IMR-90 (cell line): Measurements from ENCODE around the gene KDM5A. TPM values are rescaled to one million over a fixed set of nuclear protein-coding genes. Genes with fewer than 3 reads are reported as not detected.

ENCODE experiments used
- ATAC-seq: fragments of 200-7000 bp; cut with Tn5 transposase; 2 replicates; pipeline ENCODE4 v1.9.1; 2020; ENCODE audit warnings: low read depth, mild to moderate bottlenecking, moderate library complexity
- Bru-seq: library from RNA; stranded (reverse); fragments of 400-500 nt; gene quantifications from one replicate; lab custom pipeline; 2021; lab: Mats Ljungman, UMichigan
- BruChase-seq, 2 experiments: library from RNA; stranded (reverse); fragments of 400-500 nt; gene quantifications; one replicate each; lab custom pipeline; 2021; lab: Mats Ljungman, UMichigan
- BruUV-seq: library from RNA; stranded (reverse); fragments of 400-500 nt; replicated peaks from 2 replicates; lab custom pipeline; 2021; lab: Mats Ljungman, UMichigan
- CTCF ChIA-PET: fragments of 300-600 bp; formaldehyde crosslinking; extraction: SDS; loops from one replicate; lab custom pipeline; 2021; ENCODE audit warnings: antibody characterized with exemption; lab: Yijun Ruan, JAX
- POLR2A ChIA-PET: fragments of 300-600 bp; sonication (Branson Sonifier 250); formaldehyde crosslinking; loops from one replicate; lab custom pipeline; 2022; ENCODE audit warnings: antibody characterized with exemption; ENCODE audit not compliant: unreplicated experiment; lab: Charles Lee
- DNase-seq: peaks from one replicate; pipeline ENCODE4 v3.0.0; 2013
- H2AFZ ChIP-seq: replicated peaks from 2 replicates; pipeline ENCODE3; 2013; ENCODE audit warnings: low read length, mild to moderate bottlenecking; ENCODE audit not compliant: poor library complexity
- H2AK5ac ChIP-seq: 2 replicates; pipeline ENCODE4 v1.6.1; 2013; ENCODE audit warnings: low read depth, low read length, inconsistent platforms
- H2AK9ac ChIP-seq: replicated peaks from 2 replicates; pipeline ENCODE3; 2013; ENCODE audit warnings: mild to moderate bottlenecking, low read depth, low read length, moderate library complexity; ENCODE audit not compliant: poor library complexity
- H2BK120ac ChIP-seq: 2 replicates; pipeline ENCODE4 v1.6.1; 2013; ENCODE audit warnings: low read depth, low read length, inconsistent platforms
- H2BK15ac ChIP-seq: 3 replicates; pipeline ENCODE4 v1.6.1; 2013; ENCODE audit warnings: low read depth, low read length, inconsistent platforms
- H2BK20ac ChIP-seq: 2 replicates; pipeline ENCODE4 v1.6.1; 2013; ENCODE audit warnings: low read depth, mild to moderate bottlenecking, inconsistent platforms, low read length, moderate library complexity
- H2BK5ac ChIP-seq: 2 replicates; pipeline ENCODE4 v1.6.1; 2013; ENCODE audit warnings: mild to moderate bottlenecking, low read depth, low read length, inconsistent platforms; ENCODE audit not compliant: poor library complexity, severe bottlenecking
- H3K14ac ChIP-seq: replicated peaks from 2 replicates; pipeline ENCODE4 v1.6.1; 2013; ENCODE audit warnings: low read depth, low read length, inconsistent platforms
- H3K18ac ChIP-seq: 2 replicates; pipeline ENCODE4 v1.6.1; 2013; ENCODE audit warnings: low read depth, low read length, control low read depth
- H3K23ac ChIP-seq: 2 replicates; pipeline ENCODE4 v1.6.1; 2013; ENCODE audit warnings: low read depth, low read length, inconsistent platforms
- H3K27ac ChIP-seq: 2 replicates; pipeline ENCODE4 v1.5.1; 2013; ENCODE audit warnings: mild to moderate bottlenecking, control low read depth, low read length; ENCODE audit not compliant: insufficient read depth
- H3K27me3 ChIP-seq: 2 replicates; pipeline ENCODE4 v1.6.1; 2013; ENCODE audit warnings: low read length; ENCODE audit not compliant: control insufficient read depth, insufficient read depth
- H3K36me3 ChIP-seq: 2 replicates; pipeline ENCODE4 v1.6.1; 2013; ENCODE audit warnings: low read length, mixed read lengths; ENCODE audit not compliant: control insufficient read depth, insufficient read depth
- H3K4ac ChIP-seq: 2 replicates; pipeline ENCODE4 v1.6.1; 2013; ENCODE audit warnings: low read depth, low read length, inconsistent platforms
- H3K4me1 ChIP-seq: 2 replicates; pipeline ENCODE4 v1.6.1; 2013; ENCODE audit warnings: low read length, mixed read lengths; ENCODE audit not compliant: control insufficient read depth, insufficient read depth
- H3K4me2 ChIP-seq: 2 replicates; pipeline ENCODE4 v1.6.1; 2013; ENCODE audit warnings: low read depth, mild to moderate bottlenecking, control low read depth, low read length, moderate library complexity
- H3K4me3 ChIP-seq: 2 replicates; pipeline ENCODE4 v1.5.1; 2013; ENCODE audit warnings: low read depth, mild to moderate bottlenecking, control low read depth, low read length, moderate library complexity; ENCODE audit not compliant: insufficient read depth
- H3K56ac ChIP-seq: 2 replicates; pipeline ENCODE4 v1.6.1; 2013; ENCODE audit warnings: low read length, inconsistent platforms; ENCODE audit not compliant: insufficient read depth; ENCODE audit errors: extremely low read depth
- H3K79me1 ChIP-seq, 2 experiments: 2 replicates each; pipeline ENCODE4 v1.6.1; 2013; ENCODE audit warnings: low read length in 2 of 2, inconsistent platforms in 1 of 2, low read depth in 1 of 2
- H3K9ac ChIP-seq: 2 replicates; pipeline ENCODE4 v1.6.1; 2013; ENCODE audit warnings: low read depth, low read length, control low read depth
- H3K9me1 ChIP-seq: 2 replicates; pipeline ENCODE4 v1.6.1; 2013; ENCODE audit warnings: low read length, inconsistent platforms; ENCODE audit not compliant: insufficient read depth
- H3K9me3 ChIP-seq: 2 replicates; pipeline ENCODE4 v1.6.1; 2013; ENCODE audit warnings: low read length; ENCODE audit not compliant: control insufficient read depth, insufficient read depth
- H4K20me1 ChIP-seq: 2 replicates; pipeline ENCODE4 v1.6.1; 2013; ENCODE audit warnings: low read length, inconsistent platforms; ENCODE audit not compliant: insufficient read depth
- H4K5ac ChIP-seq: 2 replicates; pipeline ENCODE4 v1.6.1; 2013; ENCODE audit warnings: mild to moderate bottlenecking, low read depth, low read length, control low read depth
- H4K8ac ChIP-seq, 2 experiments: 2 replicates each; pipeline ENCODE4 v1.6.1; 2013; ENCODE audit warnings: low read depth in 2 of 2, low read length in 2 of 2, control low read depth in 1 of 2, inconsistent platforms in 1 of 2
- H4K91ac ChIP-seq: 2 replicates; pipeline ENCODE4 v1.6.1; 2013; ENCODE audit warnings: low read depth, low read length, inconsistent platforms; ENCODE audit not compliant: insufficient read depth
- BHLHE40 ChIP-seq: fragments of 150-350 bp; IDR thresholded peaks from 2 replicates; pipeline ENCODE4 v1.6.1; 2016; ENCODE audit warnings: mild to moderate bottlenecking, low read depth, low read length
- ELK1 ChIP-seq: fragments of 150-350 bp; IDR thresholded peaks from 2 replicates; pipeline ENCODE4 v1.6.1; 2016; ENCODE audit warnings: low read depth, mild to moderate bottlenecking, low read length, moderate library complexity, borderline replicate concordance
- FOS ChIP-seq: fragments of 150-350 bp; IDR thresholded peaks from 2 replicates; pipeline ENCODE4 v1.6.1; 2016; ENCODE audit warnings: low read depth, low read length
- MAFK ChIP-seq: IDR thresholded peaks from 2 replicates; pipeline ENCODE4 v1.6.1; 2012; ENCODE audit warnings: low read depth, low read length, improper control_type of control experiment
- NFE2L2 ChIP-seq: fragments of 150-350 bp; IDR thresholded peaks from 2 replicates; pipeline ENCODE4 v1.6.1; 2016; ENCODE audit warnings: low read depth, mild to moderate bottlenecking, low read length
- POLR2A ChIP-seq: IDR thresholded peaks from 2 replicates; pipeline ENCODE4 v1.6.1; 2012; ENCODE audit warnings: mild to moderate bottlenecking, low read depth, low read length
- SMC3 ChIP-seq: fragments of 150-350 bp; IDR thresholded peaks from 2 replicates; pipeline ENCODE4 v1.6.1; 2016; ENCODE audit warnings: low read depth, mild to moderate bottlenecking, antibody characterized with exemption, low read length, moderate library complexity
- WGBS, 2 experiments: methylation state at CpG; one replicate each; pipeline versions ENCODE4 v1.1.5 to v1.1.7; 2013; ENCODE audit warnings: missing lambda C conversion rate in 2 of 2; ENCODE audit not compliant: insufficient read length in 1 of 2; ENCODE audit errors: extremely low coverage in 2 of 2; 5-methylcytosine and 5-hydroxymethylcytosine counted together
- dilution Hi-C: fragments of 300-500 bp; cut with HindIII; formaldehyde crosslinking; loops from one replicate; pipeline ENCODE4 v1.14.3; 2018; ENCODE audit warnings: low sequenced_read_pairs; ENCODE audit not compliant: unreplicated experiment
- in situ Hi-C: fragments of 300-500 bp; cut with MboI; formaldehyde crosslinking; loops from 3 replicates; pipeline ENCODE4 v1.14.3; 2019; ENCODE audit warnings: low sequenced_read_pairs, inconsistent platforms, mixed read lengths
- intact Hi-C: fragments of 100-400 bp; cut with micrococcal nuclease; formaldehyde crosslinking; loops from 2 replicates; pipeline ENCODE4 v1.10.0; 2022
- long read RNA-seq: library from polyadenylated mRNA; unstranded; transcript quantifications from one replicate; pipeline ENCODE4 v2.0.0, GENCODE V29; 2021; ENCODE audit not compliant: unreplicated experiment
- polyA plus RNA-seq, 3 experiments: library from polyadenylated mRNA; depleted of rRNA; stranded (reverse); fragments of >200 nt; gene quantifications; 2 replicates each; pipeline ENCODE4 v1.2.3, GENCODE V29; 2012; ENCODE audit warnings: low replicate concordance in 1 of 3
- total RNA-seq: library from RNA; depleted of rRNA; stranded (reverse); fragments of >200 nt; gene quantifications from 2 replicates; pipeline ENCODE4 v1.2.3, GENCODE V29; 2012; rRNA removed
- TF ChIP-seq, protein P1 (sequence below): fragments of 150-350 bp; IDR thresholded peaks from 2 replicates; pipeline ENCODE4 v1.6.1; 2017; ENCODE audit warnings: mild to moderate bottlenecking, antibody characterized with exemption, low read length, low read depth
- TF ChIP-seq, protein P2 (sequence below): conservative IDR thresholded peaks from 2 replicates; pipeline ENCODE4 v1.5.1; 2012; ENCODE audit warnings: mild to moderate bottlenecking, low read depth, low read length, improper control_type of control experiment

The KDM5A gene
- total RNA-seq (66.7 and 95.9 TPM in 2 replicates), polyA plus RNA-seq (2012; rRNA removed) (7.3 and 7.9 TPM in 2 replicates), Bru-seq, nascent RNA (percentile 89 among the genes with signal in this experiment), BruChase-seq, experiment 1, labeled RNA remaining after a 6-hour chase (percentile 82 among the genes with signal in this experiment), BruChase-seq, experiment 2, labeled RNA remaining after a 2-hour chase (percentile 90 among the genes with signal in this experiment)
- 3.3 and 3.7 TPM in 2 replicates for polyA plus RNA-seq (2012; cell fraction: cytosol; rRNA removed)
- 5.2 and 18.2 TPM in 2 replicates for polyA plus RNA-seq (2012; cell fraction: nucleus; rRNA removed; ENCODE audit: low replicate concordance)
- long read RNA-seq, transcript KDM5A-203 (2 exons, 401 nt) = major isoform, 25 of 104 reads
- long read RNA-seq, partial matches to known transcripts = 70 of 104 reads
- long read RNA-seq, other reads (novel, unspliced or antisense) = 9 of 104 reads

DNA sequence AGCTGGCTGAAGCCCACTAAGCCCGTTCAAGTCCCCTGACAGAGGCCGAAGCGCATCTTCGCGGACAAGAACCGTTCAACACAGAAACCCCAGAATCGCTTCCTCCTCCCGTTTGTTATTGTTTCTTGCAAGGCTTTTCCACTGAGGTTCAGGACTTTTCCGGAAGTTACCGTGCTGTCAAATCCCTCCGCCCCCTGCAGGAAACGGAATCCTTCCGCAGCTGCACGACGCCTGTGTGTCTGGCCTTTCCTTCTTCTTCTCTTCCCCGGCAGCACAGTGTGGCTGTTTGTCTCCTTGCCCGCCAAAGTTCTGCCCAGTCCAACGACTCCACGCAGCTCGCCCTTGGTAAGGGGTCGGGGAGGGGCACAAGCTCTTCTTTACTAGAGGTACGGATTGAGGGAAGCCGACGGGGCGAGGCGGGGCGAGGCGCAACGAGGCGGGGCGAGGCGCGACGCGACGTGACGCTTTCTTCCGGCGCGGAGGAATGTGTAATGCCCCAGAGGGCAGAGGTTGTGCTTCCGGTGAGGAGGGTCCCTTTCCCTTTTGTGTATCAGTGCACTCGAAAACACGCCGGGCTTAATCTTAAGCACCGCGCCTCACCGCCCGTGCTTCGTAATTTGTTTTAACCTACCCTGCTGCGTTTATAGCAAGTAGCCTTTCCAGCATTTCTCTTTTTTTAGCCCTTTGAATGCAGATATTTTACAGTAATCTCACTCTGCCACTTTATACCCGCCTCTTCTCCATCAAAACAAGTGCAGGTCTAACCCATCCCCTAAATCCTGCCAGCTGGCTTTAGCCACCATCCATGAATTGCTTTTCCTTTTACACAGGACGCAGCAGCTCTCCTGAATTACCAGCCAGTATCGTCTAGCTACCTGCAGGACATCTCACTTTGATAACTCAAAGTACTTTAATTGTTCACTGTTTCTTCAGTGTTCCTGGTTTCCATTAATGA is at the start of gene KDM5A:
Gene KDM5A (minus strand): TSS at position 179 of the 955 bp plus-strand sequence. CDS start 229 bp downstream, outside the sequence.
- intact Hi-C loops = no loop called here
- peak within 1 kb of the TSS; percentile 100 for H4K5ac ChIP-seq
- H2BK15ac ChIP-seq = peak within 1 kb of the TSS; percentile 94; the same call in 2 of the 3 replicates
- 0 out of 2 replicates have a peak, but pooled peaks cover 2% of the 10 kb centered on the region for H3K36me3 ChIP-seq
- H3K4ac ChIP-seq = peak within 1 kb of the TSS; percentile 99
- H3K27ac ChIP-seq = peak within 1 kb of the TSS; percentile 99
- peaks cover 3% of the 10 kb centered on the region; the same call in 1 of the 2 replicates for H3K9me1 ChIP-seq
- peak; percentile 98 for ATAC-seq
- peak within 1 kb of the TSS; percentile 99 for H3K56ac ChIP-seq
- peak within 1 kb of the TSS; percentile 80 for H2AK5ac ChIP-seq
- peaks cover 17% of the 10 kb centered on the region; the same call in 1 of the 2 replicates for H4K20me1 ChIP-seq
- no peaks in the 10 kb centered on the region for H3K27me3 ChIP-seq
- H3K4me1 ChIP-seq = no peaks in the 10 kb centered on the region; the same call in 1 of the 2 replicates
- H2AFZ ChIP-seq = peak within 1 kb of the TSS; percentile 99
- DNase-seq = peak; percentile 94
- H3K4me2 ChIP-seq = peak within 1 kb of the TSS; percentile 100
- H3K14ac ChIP-seq = peak within 1 kb of the TSS; percentile 99
- H3K18ac ChIP-seq = peak within 1 kb of the TSS; percentile 98
- dilution Hi-C loops = no loop called here
- peak within 1 kb of the TSS; percentile 82 for H3K4me3 ChIP-seq
- POLR2A ChIA-PET = interaction anchor here (0.6 to 1.1 kb wide), 3 partner anchors 12 to 309 kb away, joined by 3 to 4 read pairs (median 4); partner anchors contain the start of gene CCDC77
- H2AK9ac ChIP-seq = peak within 1 kb of the TSS; percentile 83
- H2BK5ac ChIP-seq = peak within 1 kb of the TSS; percentile 99
- peak within 1 kb of the TSS; percentile 99 for H4K91ac ChIP-seq
- in situ Hi-C loops = no loop called here
- H2BK120ac ChIP-seq = peak within 1 kb of the TSS; percentile 98
- H4K8ac ChIP-seq = peak within 1 kb of the TSS; percentile 99 to 100
- 0% methylated on average over 18 of the region's 53 CpGs; no CpG with 5 or more reads in 1 of the 2 experiments for WGBS, 2 experiments
- H3K79me1 ChIP-seq = peaks cover 10 to 24% of the 10 kb centered on the region in 2 experiments; a peak in 3 of 4 replicates
- CTCF ChIA-PET = interaction anchor here (0.6 to 1.4 kb wide), 3 partner anchors 10 to 150 kb away, joined by 3 to 5 read pairs (median 3); no protein-coding TSS in a partner anchor
- H3K9me3 ChIP-seq = no peaks in the 10 kb centered on the region
- H3K23ac ChIP-seq = peak within 1 kb of the TSS; percentile 95
- H2BK20ac ChIP-seq = peak within 1 kb of the TSS; percentile 70; the same call in 1 of the 2 replicates
- TSS peak; percentile 90 for BruUV-seq
- peak within 1 kb of the TSS; percentile 98 for H3K9ac ChIP-seq
- TF ChIP-seq POLR2A = peak; percentile 88
- TF ChIP-seq, protein P1, sequence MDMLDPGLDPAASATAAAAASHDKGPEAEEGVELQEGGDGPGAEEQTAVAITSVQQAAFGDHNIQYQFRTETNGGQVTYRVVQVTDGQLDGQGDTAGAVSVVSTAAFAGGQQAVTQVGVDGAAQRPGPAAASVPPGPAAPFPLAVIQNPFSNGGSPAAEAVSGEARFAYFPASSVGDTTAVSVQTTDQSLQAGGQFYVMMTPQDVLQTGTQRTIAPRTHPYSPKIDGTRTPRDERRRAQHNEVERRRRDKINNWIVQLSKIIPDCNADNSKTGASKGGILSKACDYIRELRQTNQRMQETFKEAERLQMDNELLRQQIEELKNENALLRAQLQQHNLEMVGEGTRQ = no peak
- 0 out of 2 replicates have a peak, but pooled peaks have one; percentile 67 for TF ChIP-seq ELK1
- no peak for TF ChIP-seq BHLHE40
- TF ChIP-seq SMC3 = no peak
- TF ChIP-seq FOS = no peak
- no peak for TF ChIP-seq MAFK
- TF ChIP-seq, protein P2, sequence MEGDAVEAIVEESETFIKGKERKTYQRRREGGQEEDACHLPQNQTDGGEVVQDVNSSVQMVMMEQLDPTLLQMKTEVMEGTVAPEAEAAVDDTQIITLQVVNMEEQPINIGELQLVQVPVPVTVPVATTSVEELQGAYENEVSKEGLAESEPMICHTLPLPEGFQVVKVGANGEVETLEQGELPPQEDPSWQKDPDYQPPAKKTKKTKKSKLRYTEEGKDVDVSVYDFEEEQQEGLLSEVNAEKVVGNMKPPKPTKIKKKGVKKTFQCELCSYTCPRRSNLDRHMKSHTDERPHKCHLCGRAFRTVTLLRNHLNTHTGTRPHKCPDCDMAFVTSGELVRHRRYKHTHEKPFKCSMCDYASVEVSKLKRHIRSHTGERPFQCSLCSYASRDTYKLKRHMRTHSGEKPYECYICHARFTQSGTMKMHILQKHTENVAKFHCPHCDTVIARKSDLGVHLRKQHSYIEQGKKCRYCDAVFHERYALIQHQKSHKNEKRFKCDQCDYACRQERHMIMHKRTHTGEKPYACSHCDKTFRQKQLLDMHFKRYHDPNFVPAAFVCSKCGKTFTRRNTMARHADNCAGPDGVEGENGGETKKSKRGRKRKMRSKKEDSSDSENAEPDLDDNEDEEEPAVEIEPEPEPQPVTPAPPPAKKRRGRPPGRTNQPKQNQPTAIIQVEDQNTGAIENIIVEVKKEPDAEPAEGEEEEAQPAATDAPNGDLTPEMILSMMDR = no peak
- no peak for TF ChIP-seq NFE2L2
